SK-N-MC (cell line): ENCODE results near the gene ZNF740.

Experiments used
- EZH2 ChIP-seq: fragments of 200-600 bp; sonication (generic); IDR thresholded peaks from one replicate; pipeline ENCODE4 v1.6.1; 2017; ENCODE audit warnings: antibody characterized with exemption
- FOXP2 ChIP-seq: optimal IDR thresholded peaks from 2 replicates; pipeline ENCODE3; 2011; ENCODE audit warnings: mild to moderate bottlenecking, moderate library complexity; ENCODE audit not compliant: insufficient read depth; ENCODE audit errors: extremely low read length, control extremely low read depth
- POLR2AphosphoS5 ChIP-seq: IDR thresholded peaks from 2 replicates; pipeline ENCODE4 v1.6.1; 2012; ENCODE audit warnings: mild to moderate bottlenecking, low read depth, low read length, borderline replicate concordance

- no peak for TF ChIP-seq EZH2
- no peak for TF ChIP-seq POLR2AphosphoS5
- TF ChIP-seq FOXP2: no peak
Observed at GRCh38 chr12:53222806-53223261, 42.3 kb downstream of the ZNF740 start.
